ENCODE data around the gene PRKCE. TPM values are rescaled to one million over a fixed set of nuclear protein-coding genes. Genes with fewer than 3 reads are reported as not detected.

PRKCE gene
- total RNA-seq, 1 donor: 12.5 TPM

GRCh38 chr2:45978302-45978859, 326.9 kb downstream of the PRKCE start:
- TF ChIP-seq CTCF (IDR thresholded peaks at IDR 0.05; ENCODE audit: insufficient read depth, low read length): no peak
- no peak overlapping the region for H3K4me3 ChIP-seq (ENCODE audit: low read depth, low read length)
- no peak for DNase-seq (ENCODE audit: low read depth)

GRCh38 chr2:45979065-45979464, 327.6 kb downstream of the PRKCE start:
- TF ChIP-seq CTCF (IDR thresholded peaks at IDR 0.05; ENCODE audit: insufficient read depth, low read length): no peak
- DNase-seq (ENCODE audit: low read depth): no peak
- no peak overlapping the region for H3K4me3 ChIP-seq (ENCODE audit: low read depth, low read length)

GRCh38 chr2:45980161-45980865, 328.8 kb downstream of the PRKCE start:
- H3K4me3 ChIP-seq (ENCODE audit: low read depth, low read length): no peak overlapping the region
- no peak for DNase-seq (ENCODE audit: low read depth)
- no peak for TF ChIP-seq CTCF (IDR thresholded peaks at IDR 0.05; ENCODE audit: insufficient read depth, low read length)

- H3K4me3 ChIP-seq (ENCODE audit: low read depth, low read length): no peak overlapping the region
- DNase-seq (ENCODE audit: low read depth): no peak
- no peak for TF ChIP-seq CTCF (IDR thresholded peaks at IDR 0.05; ENCODE audit: insufficient read depth, low read length)
These were observed 330.0 kb downstream of the PRKCE start for GRCh38 chr2:45981384-45981930.

GRCh38 chr2:45982096-45982495, 330.6 kb downstream of the PRKCE start:
- TF ChIP-seq CTCF (IDR thresholded peaks at IDR 0.05; ENCODE audit: insufficient read depth, low read length): no peak
- H3K4me3 ChIP-seq (ENCODE audit: low read depth, low read length): no peak overlapping the region
- no peak for DNase-seq (ENCODE audit: low read depth)

GRCh38 chr2:45983213-45983612, 331.7 kb downstream of the PRKCE start:
- no peak overlapping the region for H3K4me3 ChIP-seq (ENCODE audit: low read depth, low read length)
- DNase-seq (ENCODE audit: low read depth): no peak
- TF ChIP-seq CTCF (IDR thresholded peaks at IDR 0.05; ENCODE audit: insufficient read depth, low read length): no peak

Measured in fibroblast of the aortic adventitia (primary cell).